OCI-LY1 (cell line): ENCODE data around the gene CBX4.

ENCODE experiments used
- CTCF ChIP-seq: fragments of 200-600 bp; sonication (generic), shearing (Covaris generic); IDR thresholded peaks from 2 replicates; pipeline ENCODE4 v1.5.1; 2017; ENCODE audit warnings: mild to moderate bottlenecking, antibody characterized with exemption, low read length, moderate library complexity, mixed read lengths
- EZH2 ChIP-seq: fragments of 200-600 bp; sonication (generic), shearing (Covaris generic); IDR thresholded peaks from 2 replicates; pipeline ENCODE4 v1.8.0; 2017; ENCODE audit warnings: borderline replicate concordance, mixed run types, mild to moderate bottlenecking, antibody characterized with exemption, low read length, moderate library complexity, mixed read lengths

GRCh38 chr17:79806863-79807720, 32.1 kb downstream of the CBX4 start:
- TF ChIP-seq EZH2 (no peak), CTCF (no peak)
